ENCODE measurements around the gene ASPG. TPM values are rescaled to one million over a fixed set of nuclear protein-coding genes. Genes with fewer than 3 reads are reported as not detected.

ASPG gene
- total RNA-seq, 1 experiment from 2014 or later = not detected

DNA sequence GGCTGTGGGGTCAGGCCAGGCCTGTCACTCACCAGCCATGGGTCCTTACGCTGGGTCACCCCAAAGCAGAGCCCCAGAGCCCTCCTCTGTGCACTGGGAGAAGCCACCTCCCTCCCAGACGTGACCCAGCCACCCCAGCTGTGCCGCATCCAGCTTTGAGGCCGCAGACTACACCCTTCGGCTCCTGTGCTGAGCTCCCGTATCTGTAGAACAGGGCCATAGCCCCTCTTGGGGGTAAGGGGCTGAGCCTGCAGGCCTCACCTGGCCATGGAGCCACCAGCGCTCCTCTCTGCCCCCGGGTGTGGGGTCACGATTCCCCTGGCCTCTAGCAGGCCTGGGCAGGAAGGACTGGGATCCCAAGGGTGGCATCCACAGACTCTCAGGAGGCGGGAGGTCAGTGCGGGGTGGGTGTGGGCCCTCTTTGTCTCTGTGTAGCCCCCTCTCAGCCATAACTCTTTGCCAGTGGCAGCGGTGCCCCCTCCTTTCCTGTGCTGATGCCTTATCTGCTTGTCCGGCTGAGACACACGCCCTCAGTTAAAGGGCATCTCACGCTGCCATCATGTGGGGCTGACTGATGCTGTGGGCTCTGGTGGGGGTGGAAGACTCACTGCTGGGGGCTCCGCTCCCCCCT, 16.3 kb downstream of the ASPG start:
- Histone ChIP-seq H3K9me3 (replicated peaks) (no peaks in the 10 kb centered on the region), H3K36me3 (no peaks in the 10 kb centered on the region)

DNA sequence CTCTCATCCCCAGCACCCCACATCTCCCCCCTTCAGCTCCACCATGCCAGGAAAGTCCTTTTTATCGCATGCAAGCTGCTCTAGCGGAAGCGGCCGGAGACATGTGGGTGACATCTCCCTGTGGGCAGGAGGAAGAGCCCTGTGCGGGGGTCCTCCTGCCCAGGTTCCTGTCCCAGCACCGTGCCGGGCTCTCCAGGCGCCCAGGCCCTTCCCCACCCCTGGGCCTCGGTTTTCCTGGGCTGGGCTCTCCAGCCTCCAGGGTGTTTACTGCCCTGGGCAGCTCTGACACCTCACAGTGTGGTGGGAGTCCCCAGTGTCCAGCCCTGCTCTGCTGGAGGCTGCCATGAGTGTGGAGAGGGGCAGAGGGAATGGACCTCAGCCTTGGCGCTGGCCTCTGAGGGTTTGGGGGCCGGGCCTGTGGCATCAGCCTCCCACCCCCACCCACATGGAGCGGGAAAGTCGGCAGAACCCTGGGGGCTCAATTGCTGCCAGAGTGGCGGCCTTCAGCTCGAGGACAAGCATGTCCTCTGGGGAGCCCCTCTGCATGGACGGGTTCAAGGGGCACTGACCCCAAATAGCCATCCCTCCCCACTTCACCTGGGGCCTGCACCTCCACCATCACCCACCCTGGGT, 16.9 kb downstream of the ASPG start:
- DNase-seq (ENCODE audit: low read depth in 1 of 2, low spot score in 2 of 2) = no peak
- Histone ChIP-seq H3K4me1 (replicated peaks) (no peaks in the 10 kb centered on the region), H3K4me3 (no peak overlapping the region), H3K9me3 (replicated peaks) (no peaks in the 10 kb centered on the region), H3K27me3 (replicated peaks) (no peaks in the 10 kb centered on the region), H3K27ac (no peak overlapping the region), H3K36me3 (no peaks in the 10 kb centered on the region)

More for the DNA sequence above, 16.3 kb downstream of the ASPG start:
- DNase-seq (ENCODE audit: low read depth in 1 of 2, low spot score in 2 of 2) = no peak
- Histone ChIP-seq H3K4me3 (no peak overlapping the region), H3K4me1 (replicated peaks) (no peaks in the 10 kb centered on the region), H3K27ac (no peak overlapping the region), H3K27me3 (replicated peaks) (no peaks in the 10 kb centered on the region)

DNA sequence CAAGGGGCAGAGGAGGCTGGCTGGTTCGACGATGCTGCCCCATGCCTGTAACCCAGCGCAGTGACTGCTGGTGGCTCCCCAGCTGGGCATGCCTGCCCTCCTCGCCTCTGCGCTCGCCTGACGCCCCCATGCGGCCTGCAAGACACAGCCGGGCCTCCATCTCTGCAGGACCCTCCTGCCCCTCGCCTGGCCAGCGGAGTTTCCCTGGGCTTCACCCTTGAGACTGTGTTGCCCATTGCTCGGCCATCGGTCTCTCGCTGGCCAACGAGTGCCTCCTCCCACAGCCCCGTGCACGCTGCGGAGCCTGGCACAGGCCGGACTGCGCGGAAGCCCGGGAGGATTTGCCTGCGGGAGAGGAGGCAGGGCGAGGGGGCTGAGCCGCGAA, 17.6 kb downstream of the ASPG start:
- DNase-seq (ENCODE audit: low read depth in 1 of 2, low spot score in 2 of 2) = no peak
- H3K9me3 ChIP-seq (replicated peaks) = no peaks in the 10 kb centered on the region
- H3K36me3 ChIP-seq = no peaks in the 10 kb centered on the region
- no peak overlapping the region for H3K4me3 ChIP-seq
- H3K27me3 ChIP-seq (replicated peaks) = no peaks in the 10 kb centered on the region
- no peaks in the 10 kb centered on the region for H3K4me1 ChIP-seq (replicated peaks)
- no peak overlapping the region for H3K27ac ChIP-seq

DNA sequence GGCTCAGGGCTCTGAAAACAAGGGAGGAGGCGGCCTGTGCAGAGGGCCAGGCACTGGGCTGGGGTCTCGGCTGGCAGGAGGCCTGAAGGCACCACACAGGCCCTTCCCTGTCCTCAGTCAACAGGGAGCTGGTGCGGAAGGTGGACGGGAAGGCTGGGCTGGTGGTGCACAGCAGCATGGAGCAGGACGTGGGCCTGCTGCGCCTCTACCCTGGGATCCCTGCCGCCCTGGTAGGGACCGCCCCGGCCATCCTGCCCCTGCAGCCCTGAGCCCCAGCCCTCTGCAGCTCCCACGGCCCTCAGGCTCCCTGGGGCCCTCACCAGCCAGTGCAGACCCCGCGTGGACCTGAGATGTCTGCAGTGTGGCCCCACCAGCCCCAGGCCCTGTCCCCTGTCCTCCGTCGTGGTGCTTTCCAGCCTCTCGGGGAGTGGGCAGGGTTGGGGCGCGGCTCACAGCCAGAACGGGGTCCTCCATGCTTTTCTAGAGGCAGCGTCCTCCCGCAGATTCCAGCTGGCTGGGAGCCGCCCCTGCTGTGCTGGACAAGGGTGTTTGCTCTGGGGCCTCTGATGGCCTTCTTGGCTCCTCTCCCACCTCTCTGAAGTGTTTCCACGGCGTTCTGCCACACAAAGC, 18.1 kb downstream of the ASPG start:
- Histone ChIP-seq H3K36me3 (no peaks in the 10 kb centered on the region), H3K27ac (no peak overlapping the region), H3K9me3 (replicated peaks) (no peaks in the 10 kb centered on the region), H3K27me3 (replicated peaks) (no peaks in the 10 kb centered on the region), H3K4me3 (no peak overlapping the region), H3K4me1 (replicated peaks) (no peaks in the 10 kb centered on the region)
- DNase-seq (ENCODE audit: low read depth in 1 of 2, low spot score in 2 of 2) = no peak

DNA sequence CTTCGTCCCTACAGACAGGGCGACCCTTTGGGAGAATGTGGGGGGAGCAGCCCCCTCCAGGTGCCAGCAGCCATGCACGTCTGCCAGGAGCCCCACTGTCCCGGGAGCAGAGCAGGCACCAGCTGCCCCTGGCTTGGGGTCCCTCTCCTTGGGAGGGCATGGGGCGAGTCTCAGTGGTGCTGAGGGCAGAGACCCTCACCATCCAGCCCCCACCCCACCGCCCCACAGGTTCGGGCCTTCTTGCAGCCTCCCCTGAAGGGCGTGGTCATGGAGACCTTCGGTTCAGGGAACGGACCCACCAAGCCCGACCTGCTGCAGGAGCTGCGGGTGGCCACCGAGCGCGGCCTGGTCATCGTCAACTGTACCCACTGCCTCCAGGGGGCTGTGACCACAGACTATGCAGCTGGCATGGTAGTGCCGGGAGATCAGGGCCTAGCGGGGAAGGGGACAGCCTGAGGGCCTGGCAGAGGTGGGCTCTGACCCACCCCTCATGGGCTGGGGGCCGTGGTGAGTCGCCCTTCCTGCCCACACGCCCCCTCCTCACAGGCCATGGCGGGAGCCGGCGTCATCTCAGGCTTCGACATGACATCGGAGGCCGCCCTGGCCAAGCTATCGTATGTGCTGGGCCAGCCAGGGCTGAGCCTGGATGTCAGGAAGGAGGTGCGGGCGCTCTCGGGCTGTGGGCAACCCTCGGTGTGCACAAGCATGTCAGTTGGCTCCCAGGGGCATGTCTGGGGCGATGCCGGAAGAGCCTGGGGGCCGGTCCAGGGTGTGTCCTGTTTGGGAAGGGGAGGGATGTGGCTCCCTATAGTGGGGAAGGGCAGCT, 18.8 kb downstream of the ASPG start:
- H3K4me1 ChIP-seq (replicated peaks) = no peaks in the 10 kb centered on the region
- H3K9me3 ChIP-seq (replicated peaks) = no peaks in the 10 kb centered on the region
- no peaks in the 10 kb centered on the region for H3K27me3 ChIP-seq (replicated peaks)
- no peak overlapping the region for H3K4me3 ChIP-seq
- no peak overlapping the region for H3K27ac ChIP-seq
- no peak for DNase-seq (ENCODE audit: low read depth in 1 of 2, low spot score in 2 of 2)
- no peaks in the 10 kb centered on the region for H3K36me3 ChIP-seq

DNA sequence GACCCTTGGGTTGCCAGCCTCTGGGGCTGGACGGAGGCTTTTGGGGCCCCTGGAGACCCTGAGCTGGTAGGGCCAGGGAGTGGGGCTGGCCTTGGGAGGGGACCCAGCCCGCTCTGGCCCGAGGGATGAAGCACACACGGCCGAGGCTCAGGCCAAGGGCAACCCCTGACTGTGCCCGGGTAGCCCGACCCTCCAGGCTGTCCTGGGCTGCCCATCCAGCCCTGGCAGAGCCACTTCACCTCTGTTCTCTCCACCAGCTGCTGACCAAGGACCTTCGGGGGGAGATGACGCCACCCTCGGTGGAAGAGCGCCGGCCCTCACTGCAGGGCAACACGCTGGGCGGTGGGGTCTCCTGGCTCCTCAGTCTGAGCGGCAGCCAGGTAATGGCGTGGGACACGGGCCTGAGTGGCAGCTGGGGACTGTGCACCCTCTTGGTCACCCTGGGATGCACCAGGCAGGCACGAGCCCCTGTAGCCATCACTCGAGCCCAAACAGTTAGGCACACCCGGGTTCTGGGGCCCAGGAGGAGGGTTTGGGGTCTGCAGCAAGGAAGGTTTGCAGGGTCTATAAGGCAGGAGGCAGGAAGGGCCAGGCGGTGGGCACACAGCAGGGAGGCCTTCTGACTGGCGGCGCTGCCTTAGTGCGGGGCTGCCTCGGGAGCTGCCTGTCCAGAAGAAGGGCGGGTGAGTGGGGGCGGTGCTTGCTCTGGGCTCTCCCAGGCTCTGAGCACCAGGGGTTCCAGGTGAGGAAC, 19.7 kb downstream of the ASPG start:
- H3K27ac ChIP-seq = no peak overlapping the region
- H3K9me3 ChIP-seq (replicated peaks) = no peaks in the 10 kb centered on the region
- no peaks in the 10 kb centered on the region for H3K4me1 ChIP-seq (replicated peaks)
- DNase-seq (ENCODE audit: low read depth in 1 of 2, low spot score in 2 of 2) = no peak
- no peak overlapping the region for H3K4me3 ChIP-seq
- no peaks in the 10 kb centered on the region for H3K27me3 ChIP-seq (replicated peaks)
- no peaks in the 10 kb centered on the region for H3K36me3 ChIP-seq

DNA sequence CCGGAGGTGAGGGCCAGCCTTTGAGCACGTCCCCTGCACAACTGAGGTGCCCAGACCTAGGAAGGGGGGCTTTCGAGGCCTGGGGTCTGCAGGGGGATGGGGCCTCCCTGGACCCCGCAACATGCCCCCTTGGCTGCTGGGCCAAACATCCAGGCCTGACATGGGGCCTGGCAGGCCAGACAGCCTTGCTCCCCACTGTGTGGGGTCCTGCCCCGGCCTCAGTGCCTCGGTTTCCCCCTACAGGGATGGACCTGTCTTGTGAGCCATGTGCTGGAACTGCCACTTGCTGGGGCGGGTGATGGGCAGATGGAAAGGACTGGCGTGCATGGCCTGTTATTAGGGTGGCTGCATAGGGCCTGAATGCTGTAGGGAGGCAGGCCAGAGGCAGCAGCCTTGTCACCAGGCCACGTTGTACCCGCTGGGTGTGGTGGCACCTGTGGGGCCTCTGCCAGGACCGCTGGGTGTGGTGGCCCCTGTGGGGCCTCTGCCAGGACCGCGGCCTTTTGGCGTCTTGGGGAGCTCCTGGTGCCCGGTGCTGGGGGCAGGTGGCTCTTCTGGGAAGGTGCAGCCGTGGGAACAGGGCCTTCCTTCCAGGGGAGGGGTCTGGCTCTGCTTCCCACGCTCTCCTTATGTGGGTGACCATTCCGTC, 20.4 kb downstream of the ASPG start:
- H3K9me3 ChIP-seq (replicated peaks) = no peaks in the 10 kb centered on the region
- H3K27me3 ChIP-seq (replicated peaks) = no peaks in the 10 kb centered on the region
- no peak for DNase-seq (ENCODE audit: low read depth in 1 of 2, low spot score in 2 of 2)
- H3K4me1 ChIP-seq (replicated peaks) = no peaks in the 10 kb centered on the region
- H3K27ac ChIP-seq = no peak overlapping the region
- H3K36me3 ChIP-seq = no peaks in the 10 kb centered on the region
- H3K4me3 ChIP-seq = no peak overlapping the region

DNA sequence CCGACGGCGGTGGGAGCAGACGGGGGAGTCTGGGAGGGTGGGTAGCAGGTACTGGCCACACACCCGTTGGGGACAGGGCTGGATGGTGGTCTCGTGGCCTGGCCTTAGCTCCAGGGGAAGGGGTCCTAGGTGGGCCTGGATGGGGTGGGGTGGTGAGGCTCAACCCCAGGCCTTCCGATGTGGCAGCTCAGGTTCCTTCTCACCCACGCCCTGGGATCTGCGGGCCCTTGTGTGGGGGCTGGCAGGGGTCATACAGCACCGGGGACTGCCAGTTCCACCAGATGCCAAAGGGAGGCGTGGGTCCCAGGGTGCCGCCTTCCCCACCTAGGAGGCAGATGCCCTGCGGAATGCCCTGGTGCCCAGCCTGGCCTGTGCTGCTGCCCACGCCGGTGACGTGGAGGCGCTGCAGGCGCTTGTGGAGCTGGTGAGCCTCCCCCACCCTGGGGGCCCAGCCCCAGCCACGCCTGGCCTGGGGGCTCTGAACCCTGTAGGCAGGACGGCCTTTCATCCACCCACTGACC, 21.0 kb downstream of the ASPG start:
- DNase-seq (ENCODE audit: low read depth in 1 of 2, low spot score in 2 of 2) = no peak
- no peaks in the 10 kb centered on the region for H3K27me3 ChIP-seq (replicated peaks)

DNA sequence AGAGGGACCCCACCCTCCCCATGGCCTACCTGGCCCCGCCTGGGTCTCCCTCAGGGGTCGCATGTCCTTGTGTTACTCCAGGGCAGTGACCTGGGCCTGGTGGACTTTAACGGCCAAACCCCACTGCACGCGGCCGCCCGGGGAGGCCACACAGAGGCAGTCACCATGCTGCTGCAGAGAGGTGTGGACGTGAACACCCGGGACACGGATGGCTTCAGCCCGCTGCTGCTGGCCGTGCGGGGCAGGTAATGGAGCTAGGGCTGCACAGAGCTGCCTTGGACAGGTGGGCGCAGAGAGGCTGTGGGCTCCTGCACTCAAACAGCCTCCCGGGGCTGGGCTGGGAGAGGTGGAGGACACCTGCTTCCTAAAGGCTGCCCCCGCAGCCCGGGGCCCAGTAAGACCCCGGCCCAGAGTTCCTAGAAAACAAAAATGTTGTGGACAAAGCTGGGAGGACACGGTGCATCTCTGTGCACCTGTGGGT, 21.6 kb downstream of the ASPG start:
- Histone ChIP-seq H3K4me3 (no peak overlapping the region), H3K4me1 (replicated peaks) (no peaks in the 10 kb centered on the region), H3K27me3 (replicated peaks) (no peaks in the 10 kb centered on the region), H3K36me3 (no peaks in the 10 kb centered on the region), H3K9me3 (replicated peaks) (no peaks in the 10 kb centered on the region), H3K27ac (no peak overlapping the region)
- DNase-seq (ENCODE audit: low read depth in 1 of 2, low spot score in 2 of 2) = no peak

More for the DNA sequence above, 21.0 kb downstream of the ASPG start:
- no peaks in the 10 kb centered on the region for H3K4me1 ChIP-seq (replicated peaks)
- no peaks in the 10 kb centered on the region for H3K9me3 ChIP-seq (replicated peaks)
- no peak overlapping the region for H3K27ac ChIP-seq
- no peaks in the 10 kb centered on the region for H3K36me3 ChIP-seq
- H3K4me3 ChIP-seq = no peak overlapping the region

DNA sequence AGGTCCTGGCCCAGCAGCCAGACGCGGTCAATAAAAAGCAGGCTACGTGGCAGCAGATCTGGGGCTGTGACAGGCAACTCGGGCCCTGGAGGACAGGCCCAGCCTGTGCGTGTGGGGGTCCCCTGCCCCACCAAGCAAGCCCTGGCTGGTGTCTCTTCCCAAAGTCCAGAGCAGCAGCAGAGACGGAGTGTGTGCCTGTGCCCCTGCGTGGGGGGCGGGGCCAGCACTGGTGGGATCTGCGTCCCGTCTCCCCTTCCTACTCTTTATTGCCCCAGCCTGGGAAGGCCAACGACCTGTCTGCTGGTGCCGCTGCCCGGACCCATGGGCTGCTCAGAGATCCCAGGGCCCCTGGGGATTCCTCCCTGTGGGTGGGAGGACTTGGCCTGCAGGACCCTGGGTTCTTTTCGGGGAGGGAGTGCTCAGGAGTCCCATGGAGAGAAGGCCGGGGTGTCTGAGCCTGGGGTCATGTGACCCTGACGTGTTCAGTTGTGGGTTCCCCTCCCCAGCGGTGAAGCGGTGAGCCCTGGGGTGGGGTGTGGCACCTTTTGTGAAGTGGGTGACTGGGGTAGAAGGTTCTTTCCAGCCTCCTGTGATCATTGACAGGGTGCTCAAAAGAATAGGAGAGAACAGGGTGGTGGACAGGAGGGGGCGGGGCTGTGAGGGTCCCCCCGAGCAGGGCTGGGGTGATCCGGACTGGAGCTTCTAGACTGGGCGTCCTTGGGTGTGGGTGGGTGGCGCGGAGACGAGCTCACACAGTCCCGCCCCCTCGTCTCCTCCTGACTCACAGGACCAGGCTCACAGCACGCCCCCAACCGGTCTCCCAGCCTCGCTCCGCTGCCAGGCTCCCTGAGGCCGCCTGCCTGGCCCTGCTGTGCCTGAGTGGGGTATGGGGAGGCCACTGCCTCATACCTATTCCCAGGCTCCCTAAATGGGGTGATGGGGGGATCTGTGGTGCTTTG, 22.4 kb downstream of the ASPG start:
- no peak for DNase-seq (ENCODE audit: low read depth in 1 of 2, low spot score in 2 of 2)
- H3K9me3 ChIP-seq (replicated peaks) = no peaks in the 10 kb centered on the region
- H3K27ac ChIP-seq = no peak overlapping the region
- H3K4me1 ChIP-seq (replicated peaks) = no peaks in the 10 kb centered on the region
- H3K27me3 ChIP-seq (replicated peaks) = no peaks in the 10 kb centered on the region
- no peak overlapping the region for H3K4me3 ChIP-seq
- H3K36me3 ChIP-seq = no peaks in the 10 kb centered on the region

DNA sequence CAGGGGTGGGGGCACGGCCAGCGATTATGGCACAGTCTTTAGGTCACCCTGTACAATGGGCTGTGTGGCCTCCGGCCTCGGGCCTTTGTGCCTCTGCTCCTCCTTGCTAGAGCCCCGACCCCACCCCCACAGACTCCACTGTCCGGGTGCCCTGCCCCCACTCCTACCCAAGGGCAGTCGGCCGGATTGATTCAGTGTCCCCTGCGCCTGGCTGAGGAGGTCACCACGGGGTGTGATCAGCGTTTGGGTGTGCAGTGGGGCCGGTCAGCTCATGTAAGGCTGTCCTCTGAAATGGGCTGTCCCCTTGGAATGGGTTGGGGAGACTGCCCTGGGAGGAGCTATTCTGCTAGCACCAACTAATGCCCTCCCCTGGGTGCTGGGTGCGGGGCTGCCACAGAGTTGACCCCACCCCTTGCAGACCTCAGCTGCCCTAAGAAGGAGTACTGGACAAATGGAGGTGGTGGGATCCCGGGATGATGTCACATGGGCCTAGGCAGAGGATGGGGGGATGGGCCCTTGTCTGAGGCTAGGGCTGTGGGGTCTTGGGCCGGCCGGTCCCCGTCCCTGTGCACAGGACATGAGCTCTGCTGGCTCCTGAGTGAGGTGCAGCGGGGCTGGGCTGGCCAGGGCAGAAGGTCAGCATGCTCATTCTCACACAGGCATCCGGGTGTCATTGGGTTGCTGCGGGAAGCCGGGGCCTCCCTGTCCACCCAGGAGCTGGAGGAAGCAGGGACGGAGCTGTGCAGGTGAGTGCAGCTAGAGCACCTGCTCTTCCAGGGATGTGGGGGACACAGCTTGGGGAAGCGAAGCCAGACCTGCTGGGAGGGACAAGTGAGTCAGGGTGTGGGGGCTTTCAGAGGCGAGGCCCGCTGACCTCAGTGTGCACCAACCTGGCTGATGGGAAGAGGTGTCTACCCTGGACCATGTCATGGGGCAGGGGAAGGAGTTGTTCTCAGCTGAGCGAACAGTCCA, 23.4 kb downstream of the ASPG start:
- H3K9me3 ChIP-seq (replicated peaks) = no peaks in the 10 kb centered on the region
- 0 out of 2 replicates have a peak, but pooled peaks cover 3% of the 10 kb centered on the region for H3K27me3 ChIP-seq (replicated peaks)
- DNase-seq (ENCODE audit: low read depth in 1 of 2, low spot score in 2 of 2) = no peak
- no peak overlapping the region for H3K27ac ChIP-seq
- no peaks in the 10 kb centered on the region for H3K36me3 ChIP-seq
- H3K4me3 ChIP-seq = no peak overlapping the region
- H3K4me1 ChIP-seq (replicated peaks) = no peaks in the 10 kb centered on the region

All from SJSA1 (cell line).